HepG2 (cell line): Measurements from ENCODE around the gene TSEN34. TPM values are rescaled to one million over a fixed set of nuclear protein-coding genes. Genes with fewer than 3 reads are reported as not detected.

Experiments used
- EHMT2 ChIP-seq: fragments of 200-600 bp; sonication (generic); IDR thresholded peaks from 2 replicates; pipeline ENCODE4 v1.7.0; 2017; ENCODE audit warnings: antibody characterized with exemption, low read depth, low read length, borderline replicate concordance
- GLI4 ChIP-seq: sonication (generic); formaldehyde crosslinking; IDR thresholded peaks from 2 replicates; pipeline ENCODE4 v1.5.1; 2020; ENCODE audit warnings: missing genetic modification reagents, mild to moderate bottlenecking, moderate library complexity, borderline replicate concordance
- HMG20A ChIP-seq: IDR thresholded peaks from 2 replicates; pipeline ENCODE4 v1.6.1; 2016; ENCODE audit warnings: borderline replicate concordance
- HMGXB3 ChIP-seq: sonication (generic); formaldehyde crosslinking; IDR thresholded peaks from 2 replicates; pipeline ENCODE4 v1.4.0; 2020; ENCODE audit warnings: missing genetic modification reagents, borderline replicate concordance
- PATZ1 ChIP-seq: sonication (generic); formaldehyde crosslinking; IDR thresholded peaks from 2 replicates; pipeline ENCODE4 v1.4.0; 2020; ENCODE audit warnings: missing genetic modification reagents
- UBTF ChIP-seq: sonication (generic); formaldehyde crosslinking; IDR thresholded peaks from 2 replicates; pipeline ENCODE4 v1.4.0; 2020; ENCODE audit warnings: mild to moderate bottlenecking, missing genetic modification reagents
- ZFY ChIP-seq: sonication (generic); formaldehyde crosslinking; IDR thresholded peaks from 2 replicates; pipeline ENCODE4 v1.4.0; 2020; ENCODE audit warnings: missing genetic modification reagents
- ZNF557 ChIP-seq: sonication (generic); formaldehyde crosslinking; IDR thresholded peaks from 2 replicates; pipeline ENCODE4 v1.4.0; 2020; ENCODE audit warnings: missing genetic modification reagents
- ZNF605 ChIP-seq: sonication (generic); formaldehyde crosslinking; IDR thresholded peaks from 2 replicates; pipeline ENCODE4 v1.8.0; 2022; ENCODE audit warnings: mild to moderate bottlenecking, missing genetic modification reagents
- polyA plus RNA-seq, 8 experiments: library from polyadenylated mRNA; depleted of rRNA in 3 of 8; stranded (reverse) in 7 of 8; unstranded in 1 of 8; fragments of >200 nt; fragmentation: Illumina TruSeq in 4 of 8; extraction: Trizol in 4 of 8; gene quantifications; 2 replicates each; pipeline versions ENCODE4 v1.2.1 to v1.2.3, GENCODE V29; 2011 to 2016; ENCODE audit warnings: low read depth in 4 of 8, missing spikeins in 1 of 8, mixed read lengths in 1 of 8; ENCODE audit not compliant: insufficient read depth in 1 of 8
- total RNA-seq, 5 experiments: library from RNA; depleted of rRNA; stranded (reverse); fragments of >200 nt; fragmentation: Illumina TruSeq; extraction: Trizol; gene quantifications; 2 replicates each; pipeline ENCODE4 v1.2.3, GENCODE V29; 2016; ENCODE audit warnings: low read depth in 1 of 5

TSEN34 gene
- total and polyA plus RNA-seq, 2 of the 13 experiments (the other 11 are each of a cell fraction or from before 2014, with no cell fraction given), result 55.1 to 65.4 TPM

GRCh38 chr19:54203151-54203611 lies 12.1 kb downstream of the TSEN34 start (continued):
- TF ChIP-seq UBTF (CRISPR knock-in tag) (no peak), ZNF605 (CRISPR knock-in tag) (no peak), EHMT2 (no peak), GLI4 (CRISPR knock-in tag) (no peak), ZFY (CRISPR knock-in tag) (0 out of 2 replicates have a peak, but pooled peaks have one; percentile 20), ZNF557 (CRISPR knock-in tag) (no peak), HMGXB3 (CRISPR knock-in tag) (peak; percentile 15; the same call in 1 of the 2 replicates), PATZ1 (CRISPR knock-in tag) (0 out of 2 replicates have a peak, but pooled peaks have one; percentile 1), HMG20A (peak; percentile 47; the same call in 1 of the 2 replicates)
- TF ChIP-seq, all 625 proteins: peak for 53
